ENCODE measurements around the gene IFNL1. TPM values are rescaled to one million over a fixed set of nuclear protein-coding genes. Genes with fewer than 3 reads are reported as not detected.
"Not testable (repeated sequence)": the region's sequence is repeated elsewhere in the genome, so short reads cannot be mapped to it uniquely, and the experiment has no call there.

IFNL1 gene
- total RNA-seq, 1 experiment from 2014 or later = not detected

DNA sequence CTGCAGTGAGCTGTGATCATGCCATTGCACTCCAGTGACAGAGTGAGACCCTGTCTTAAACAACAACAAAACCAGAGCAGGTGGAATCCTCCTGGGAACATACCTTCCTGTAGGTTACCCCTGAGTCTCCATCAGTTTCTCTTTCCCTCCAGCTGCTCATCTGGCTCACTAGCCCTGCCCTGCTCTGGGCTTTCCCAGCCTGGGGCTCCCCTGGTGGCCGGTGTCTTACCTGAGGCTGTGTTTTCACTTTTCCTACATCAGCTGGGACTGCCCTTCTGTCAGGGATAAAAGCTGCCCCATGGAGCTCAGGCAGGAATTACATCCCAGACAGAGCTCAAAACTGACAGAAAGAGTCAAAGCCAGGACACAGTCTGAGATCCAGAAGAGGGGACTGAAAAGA is 28.1 kb upstream of the IFNL1 start, which contains the start of gene IFNL2:
Gene IFNL2, plus strand, starts transcription at position 312 of the 400 bp plus-strand sequence. CDS start 173 bp downstream, outside the sequence.
- in situ Hi-C loops (cut with HindIII; ENCODE audit: low pct_unique_long_range_greater_than_20kb, low sequenced_read_pairs) = not testable (repeated sequence)

GRCh38 chr19:39268531-39269223 is 27.5 kb upstream of the IFNL1 start:
- in situ Hi-C loops (cut with HindIII; ENCODE audit: low pct_unique_long_range_greater_than_20kb, low sequenced_read_pairs); DNase-seq (ENCODE audit: low read depth, low spot score): not testable (repeated sequence)

More for the DNA sequence above, 28.1 kb upstream of the IFNL1 start, which contains the start of gene IFNL2:
- not testable (repeated sequence) for DNase-seq (ENCODE audit: low read depth, low spot score)

DNA sequence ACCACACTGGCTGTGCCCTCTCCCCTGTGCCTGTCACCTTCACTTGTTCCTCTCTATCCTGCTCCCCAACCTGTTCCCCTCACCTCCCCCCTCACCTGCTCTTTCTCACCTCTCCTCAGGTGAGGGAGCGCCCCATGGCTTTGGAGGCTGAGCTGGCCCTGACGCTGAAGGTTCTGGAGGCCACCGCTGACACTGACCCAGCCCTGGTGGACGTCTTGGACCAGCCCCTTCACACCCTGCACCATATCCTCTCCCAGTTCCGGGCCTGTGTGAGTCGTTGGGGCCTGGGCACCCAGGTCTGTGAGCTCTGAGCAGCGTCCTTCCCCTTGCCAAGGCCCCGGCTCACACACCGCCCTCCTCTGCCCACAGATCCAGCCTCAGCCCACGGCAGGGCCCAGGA is 26.8 kb upstream of the IFNL1 start:
- in situ Hi-C loops (cut with HindIII; ENCODE audit: low pct_unique_long_range_greater_than_20kb, low sequenced_read_pairs); DNase-seq (ENCODE audit: low read depth, low spot score): not testable (repeated sequence)

DNA sequence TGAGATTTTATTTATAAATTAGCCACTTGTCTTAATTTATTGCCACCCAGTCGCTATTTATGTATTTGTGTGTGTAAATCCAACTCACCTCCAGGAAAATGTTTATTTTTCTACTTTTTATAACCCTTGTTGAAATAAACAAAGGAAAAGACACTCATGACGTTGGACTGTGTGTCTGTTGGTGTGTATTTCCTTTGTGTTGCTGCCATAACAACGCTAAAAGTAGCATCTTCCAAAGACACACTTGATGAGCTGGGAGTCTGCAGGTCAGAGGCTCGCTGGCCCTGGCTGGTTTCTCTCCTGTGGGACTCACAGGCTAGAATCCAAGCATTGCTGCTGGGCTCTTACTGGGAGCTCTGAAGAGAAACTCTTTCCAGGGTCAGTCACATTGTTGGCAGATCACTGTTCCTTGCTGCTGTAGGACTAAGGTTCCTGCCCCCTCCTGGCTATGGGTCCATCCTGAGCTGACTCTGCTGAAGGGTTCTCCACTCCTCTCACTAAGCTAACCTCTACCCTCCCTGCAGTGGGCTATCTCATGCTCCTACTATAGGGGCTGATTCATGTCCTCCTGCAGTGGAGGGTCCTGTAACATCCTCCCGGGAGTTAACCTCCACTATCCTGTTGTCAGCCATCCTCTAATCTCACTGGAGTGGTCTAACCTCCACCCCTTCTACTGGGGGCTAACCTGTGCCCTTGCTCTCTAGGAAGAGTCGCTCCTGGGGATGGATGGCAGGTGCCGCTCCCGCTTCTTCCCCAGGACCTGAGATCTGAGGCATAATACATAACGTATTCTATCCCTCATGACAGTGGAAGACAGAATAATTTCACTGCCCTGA is 26.0 kb upstream of the IFNL1 start:
- in situ Hi-C loops (cut with HindIII; ENCODE audit: low pct_unique_long_range_greater_than_20kb, low sequenced_read_pairs) = no loop called here
- DNase-seq (ENCODE audit: low read depth, low spot score) = no peak

DNA sequence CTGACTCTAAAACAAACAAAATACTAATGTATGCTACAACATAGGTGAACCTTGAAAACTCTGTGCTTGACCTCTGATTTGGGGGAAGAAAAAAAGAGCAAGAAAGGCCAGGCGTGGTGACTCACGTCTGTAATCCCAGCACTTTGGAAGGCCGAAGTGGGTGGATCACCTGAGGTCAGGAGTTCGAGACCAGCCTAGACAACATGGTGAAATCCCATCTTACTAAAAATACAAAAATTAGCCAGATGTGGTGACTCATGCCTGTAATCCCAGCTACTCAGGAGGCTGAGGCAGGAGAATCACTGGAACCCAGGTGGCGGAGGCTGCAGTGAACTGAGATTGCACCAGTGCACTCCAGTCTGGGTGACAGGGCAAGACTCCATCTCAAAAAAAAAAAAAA is 22.3 kb upstream of the IFNL1 start:
- in situ Hi-C loops (cut with HindIII; ENCODE audit: low pct_unique_long_range_greater_than_20kb, low sequenced_read_pairs); DNase-seq (ENCODE audit: low read depth, low spot score): not testable (repeated sequence)

DNA sequence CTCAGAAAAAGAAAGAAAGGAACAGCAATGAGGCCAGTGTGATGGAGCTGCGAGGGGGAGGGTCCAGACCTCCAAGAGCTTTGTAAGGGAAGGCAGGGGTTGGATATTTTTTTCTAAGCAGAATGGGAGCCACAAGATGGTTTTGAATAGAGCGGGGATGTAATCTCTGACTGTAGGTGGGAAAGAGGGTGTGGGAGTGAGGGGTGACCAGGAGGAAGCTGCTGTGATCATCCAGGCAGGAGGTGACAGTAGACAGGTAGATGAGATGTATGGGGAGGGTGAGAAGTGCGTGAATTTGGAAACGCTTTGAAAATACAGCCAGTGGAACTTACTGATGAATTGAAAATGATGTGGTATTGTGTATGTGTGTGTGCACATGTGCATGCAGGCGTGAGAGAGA is 20.6 kb upstream of the IFNL1 start:
- DNase-seq (ENCODE audit: low read depth, low spot score) = no peak
- in situ Hi-C loops (cut with HindIII; ENCODE audit: low pct_unique_long_range_greater_than_20kb, low sequenced_read_pairs) = no loop called here

- DNase-seq (ENCODE audit: low read depth, low spot score) = no peak
- in situ Hi-C loops (cut with HindIII; ENCODE audit: low pct_unique_long_range_greater_than_20kb, low sequenced_read_pairs) = no loop called here
Measured at GRCh38 chr19:39276740-39277139, 19.5 kb upstream of the IFNL1 start.

DNA sequence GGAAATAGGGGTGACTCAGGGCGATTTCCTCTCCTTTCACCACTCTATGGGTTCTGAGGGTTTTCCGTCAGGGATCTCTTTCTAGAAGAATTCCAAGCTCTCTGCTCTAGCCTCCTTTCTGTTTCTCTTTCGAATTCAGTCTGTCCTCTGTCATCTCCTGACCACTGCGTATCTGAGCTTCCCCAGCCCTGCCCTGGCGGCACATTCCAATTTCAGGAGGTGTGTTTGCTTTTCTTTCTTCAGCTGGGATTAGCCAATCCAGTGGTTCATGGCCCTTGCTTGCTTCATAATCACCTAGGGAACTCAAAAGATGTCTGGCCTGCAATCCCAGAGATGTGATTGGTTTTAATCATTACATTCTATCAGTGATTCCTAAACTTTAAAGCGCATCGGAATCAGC is 18.6 kb upstream of the IFNL1 start:
- in situ Hi-C loops (cut with HindIII; ENCODE audit: low pct_unique_long_range_greater_than_20kb, low sequenced_read_pairs) = no loop called here
- no peak for DNase-seq (ENCODE audit: low read depth, low spot score)

DNA sequence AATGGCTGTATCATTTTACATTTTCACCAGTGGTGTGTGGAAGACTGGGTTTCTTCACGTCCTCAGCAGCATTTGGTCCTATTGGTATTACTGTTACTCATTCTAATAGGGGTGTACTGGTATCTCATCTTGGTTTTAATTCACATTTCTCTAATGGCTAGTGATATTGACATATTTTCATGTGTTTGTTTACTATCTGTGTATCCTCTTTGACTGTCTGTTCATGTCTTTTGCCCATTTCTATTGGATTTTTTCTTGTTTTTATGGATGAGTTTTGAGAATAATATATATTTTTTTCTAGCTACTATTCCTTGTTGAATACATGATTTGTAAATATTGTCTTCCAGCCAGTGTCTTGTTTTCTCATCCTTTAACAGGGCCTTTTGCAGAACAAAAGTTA is 14.2 kb upstream of the IFNL1 start:
- in situ Hi-C loops (cut with HindIII; ENCODE audit: low pct_unique_long_range_greater_than_20kb, low sequenced_read_pairs) = no loop called here
- no peak for DNase-seq (ENCODE audit: low read depth, low spot score)

GRCh38 chr19:39284032-39284431 is 12.2 kb upstream of the IFNL1 start:
- in situ Hi-C loops (cut with HindIII; ENCODE audit: low pct_unique_long_range_greater_than_20kb, low sequenced_read_pairs) = no loop called here
- no peak for DNase-seq (ENCODE audit: low read depth, low spot score)

DNA sequence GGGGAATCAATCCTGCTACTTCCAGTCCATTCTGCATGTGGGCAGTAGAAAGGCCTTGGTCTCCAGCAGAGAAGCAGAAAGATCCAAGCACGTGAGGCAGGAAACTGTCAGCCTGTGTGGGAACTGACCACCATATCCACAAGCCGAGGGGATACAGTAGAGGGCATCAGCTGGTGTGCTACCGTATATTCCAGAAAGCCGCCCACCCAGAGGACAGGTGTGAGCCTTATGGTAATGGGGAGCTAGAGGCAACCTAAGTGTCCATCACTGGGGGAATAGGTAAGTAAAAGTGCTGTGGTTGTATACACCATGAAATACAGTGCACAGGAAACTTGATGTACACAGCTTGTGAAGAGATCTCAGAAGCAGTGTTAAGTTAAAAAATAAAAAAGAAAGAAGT is 2.8 kb upstream of the IFNL1 start:
- in situ Hi-C loops (cut with HindIII; ENCODE audit: low pct_unique_long_range_greater_than_20kb, low sequenced_read_pairs) = no loop called here
- DNase-seq (ENCODE audit: low read depth, low spot score) = no peak

DNA sequence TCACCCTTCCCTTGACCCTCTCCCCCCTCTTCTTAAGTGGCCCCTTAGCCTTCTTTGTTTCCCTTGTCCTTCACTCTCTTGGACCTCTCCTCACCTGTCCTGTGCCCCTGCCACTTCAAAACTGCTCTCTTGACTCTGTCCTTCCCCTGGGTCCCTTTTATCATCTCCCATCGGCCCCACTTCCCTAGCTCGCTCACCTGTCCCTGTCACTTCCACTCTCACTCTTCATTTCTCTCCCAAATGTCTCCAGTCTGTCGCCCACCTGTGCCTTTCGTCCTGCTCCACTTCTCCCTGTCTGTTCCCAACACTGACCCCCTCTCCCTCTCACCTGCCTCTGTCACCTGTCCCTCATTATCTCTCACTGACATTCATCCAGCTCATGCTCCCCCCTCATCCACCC is 699 bp downstream of the IFNL1 start:
- in situ Hi-C loops (cut with HindIII; ENCODE audit: low pct_unique_long_range_greater_than_20kb, low sequenced_read_pairs) = no loop called here
- no peak for DNase-seq (ENCODE audit: low read depth, low spot score)

DNA sequence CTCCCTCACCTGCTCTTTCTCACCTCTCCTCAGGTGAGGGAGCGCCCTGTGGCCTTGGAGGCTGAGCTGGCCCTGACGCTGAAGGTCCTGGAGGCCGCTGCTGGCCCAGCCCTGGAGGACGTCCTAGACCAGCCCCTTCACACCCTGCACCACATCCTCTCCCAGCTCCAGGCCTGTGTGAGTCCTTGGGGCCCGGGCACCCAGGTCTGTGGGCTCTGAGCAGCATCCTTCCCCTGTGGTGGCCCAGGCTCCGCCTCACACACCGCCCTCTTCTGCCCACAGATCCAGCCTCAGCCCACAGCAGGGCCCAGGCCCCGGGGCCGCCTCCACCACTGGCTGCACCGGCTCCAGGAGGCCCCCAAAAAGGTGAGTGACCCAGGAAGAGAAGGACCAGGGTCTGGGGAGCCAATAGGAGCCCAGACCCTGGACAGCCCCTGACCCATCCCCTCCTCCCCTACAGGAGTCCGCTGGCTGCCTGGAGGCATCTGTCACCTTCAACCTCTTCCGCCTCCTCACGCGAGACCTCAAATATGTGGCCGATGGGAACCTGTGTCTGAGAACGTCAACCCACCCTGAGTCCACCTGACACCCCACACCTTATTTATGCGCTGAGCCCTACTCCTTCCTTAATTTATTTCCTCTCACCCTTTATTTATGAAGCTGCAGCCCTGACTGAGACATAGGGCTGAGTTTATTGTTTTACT is 1.9 kb downstream of the IFNL1 start:
- in situ Hi-C loops (cut with HindIII; ENCODE audit: low pct_unique_long_range_greater_than_20kb, low sequenced_read_pairs) = no loop called here
- DNase-seq (ENCODE audit: low read depth, low spot score) = no peak

DNA sequence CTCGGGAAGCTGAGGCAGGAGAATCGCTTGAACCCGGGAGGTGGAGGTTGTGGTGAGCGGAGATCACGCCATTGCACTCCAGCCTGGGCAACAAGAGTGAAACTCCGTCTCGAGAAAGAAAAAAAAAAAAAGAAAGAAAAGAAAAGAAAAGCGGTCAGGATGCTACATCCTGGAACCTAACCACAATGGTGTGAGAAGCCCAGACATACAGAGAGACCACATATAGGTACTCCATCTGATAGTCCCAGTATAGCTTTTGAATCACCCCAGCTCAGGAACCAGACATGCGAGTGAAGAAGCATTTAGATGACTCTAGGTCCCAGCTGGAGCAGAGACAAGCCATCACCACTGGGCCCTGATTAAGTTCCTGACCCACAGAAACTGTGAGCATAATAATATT is 3.2 kb downstream of the IFNL1 start:
- no peak for DNase-seq (ENCODE audit: low read depth, low spot score)
- in situ Hi-C loops (cut with HindIII; ENCODE audit: low pct_unique_long_range_greater_than_20kb, low sequenced_read_pairs) = no loop called here

DNA sequence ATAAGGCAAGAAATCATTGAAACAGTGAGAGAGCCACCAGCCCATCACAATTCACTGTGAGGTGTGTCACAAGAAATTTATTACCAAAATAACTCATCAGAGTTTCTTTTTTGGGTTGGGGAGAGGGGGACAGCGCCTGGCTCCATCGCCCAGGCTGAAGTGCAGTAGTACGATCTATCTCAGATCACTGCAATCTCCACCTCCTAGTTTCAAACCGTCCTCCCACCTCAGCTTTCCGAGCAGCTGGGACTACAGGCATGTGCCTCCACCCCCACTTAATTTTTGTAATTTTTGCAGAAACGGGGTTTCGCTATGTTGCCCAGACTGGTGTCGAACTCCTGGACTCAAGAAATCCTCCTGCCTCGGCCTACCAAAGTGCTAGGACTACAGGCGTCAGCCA is 3.6 kb downstream of the IFNL1 start:
- no peak for DNase-seq (ENCODE audit: low read depth, low spot score)
- in situ Hi-C loops (cut with HindIII; ENCODE audit: low pct_unique_long_range_greater_than_20kb, low sequenced_read_pairs) = no loop called here

- in situ Hi-C loops (cut with HindIII; ENCODE audit: low pct_unique_long_range_greater_than_20kb, low sequenced_read_pairs) = no loop called here
- no peak for DNase-seq (ENCODE audit: low read depth, low spot score)
Measured at GRCh38 chr19:39301021-39301420, 4.8 kb downstream of the IFNL1 start.

DNA sequence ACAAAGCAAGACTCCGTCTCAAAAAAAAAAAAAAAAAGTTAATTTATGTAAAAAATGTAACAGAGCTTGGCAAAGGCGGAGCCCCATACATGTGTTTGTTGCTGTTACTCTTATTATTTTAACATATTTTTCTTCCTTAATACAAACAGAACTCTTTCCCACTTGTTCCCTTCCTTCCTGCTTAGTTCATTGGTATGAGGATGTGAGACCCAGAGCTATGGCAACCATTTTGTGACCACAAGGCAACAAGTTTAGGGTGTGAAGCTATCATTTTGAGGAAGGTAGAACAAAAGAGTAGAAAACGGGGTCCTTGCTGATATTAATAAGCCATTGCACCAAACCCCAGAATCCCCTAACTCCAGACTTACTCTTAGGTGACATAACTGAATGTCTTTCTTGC is 5.4 kb downstream of the IFNL1 start:
- in situ Hi-C loops (cut with HindIII; ENCODE audit: low pct_unique_long_range_greater_than_20kb, low sequenced_read_pairs) = no loop called here
- DNase-seq (ENCODE audit: low read depth, low spot score) = no peak

Measured in SK-MEL-5 (cell line).